Caco-2 (cell line): ENCODE data around the gene PAM16. TPM values are rescaled to one million over a fixed set of nuclear protein-coding genes. Genes with fewer than 3 reads are reported as not detected.

Experiments used
- BruUV-seq: library from RNA; stranded (reverse); fragments of 400-500 nt; replicated peaks from 2 replicates; lab custom pipeline; 2021; lab: Mats Ljungman, UMichigan
- CTCF ChIA-PET: fragments of 300-600 bp; sonication (Branson Sonifier 250); formaldehyde crosslinking; loops from one replicate; lab custom pipeline; 2022; ENCODE audit warnings: antibody characterized with exemption; lab: Charles Lee
- POLR2A ChIA-PET: fragments of 300-600 bp; sonication (Branson Sonifier 250); formaldehyde crosslinking; loops from one replicate; lab custom pipeline; 2022; ENCODE audit warnings: antibody characterized with exemption; lab: Charles Lee
- DNase-seq, 2 experiments: peaks; one replicate each; pipeline versions ENCODE4 v3.0.0 to v3.0.0-alpha.2; 2020 to 2022
- H3K27me3 ChIP-seq: replicated peaks from 2 replicates; pipeline ENCODE4 v1.6.0; 2011; ENCODE audit warnings: low read length; ENCODE audit not compliant: control insufficient read depth, insufficient read depth
- H3K36me3 ChIP-seq: 2 replicates; pipeline ENCODE4 v1.5.1; 2011; ENCODE audit warnings: low read length; ENCODE audit not compliant: control insufficient read depth, insufficient read depth
- H3K4me1 ChIP-seq: fragments of 250-450 bp; sonication (Bioruptor Pico); 2 replicates; pipeline ENCODE4 v1.5.1; 2020; ENCODE audit warnings: mild to moderate bottlenecking
- H3K4me3 ChIP-seq: 2 replicates; pipeline ENCODE4 v1.5.1; 2011; ENCODE audit warnings: low read depth, mild to moderate bottlenecking, control low read depth, low read length
- H3K9me3 ChIP-seq: fragments of 250-450 bp; sonication (Bioruptor Pico); 2 replicates; pipeline ENCODE4 v1.5.1; 2020; ENCODE audit warnings: mild to moderate bottlenecking, moderate library complexity
- H3K27ac Mint-ChIP-seq: one replicate; pipeline ENCODE4 v1.8.0; 2022; ENCODE audit warnings: mixed read lengths; ENCODE audit not compliant: unreplicated experiment
- H3K27me3 Mint-ChIP-seq: one replicate; pipeline ENCODE4 v1.8.0; 2022; ENCODE audit warnings: mixed read lengths; ENCODE audit not compliant: insufficient read depth, unreplicated experiment
- H3K36me3 Mint-ChIP-seq: one replicate; pipeline ENCODE4 v1.8.0; 2022; ENCODE audit warnings: mild to moderate bottlenecking, mixed read lengths; ENCODE audit not compliant: insufficient read depth, unreplicated experiment
- H3K4me1 Mint-ChIP-seq: one replicate; pipeline ENCODE4 v1.8.0; 2022; ENCODE audit warnings: low read depth, mixed read lengths; ENCODE audit not compliant: unreplicated experiment
- H3K4me3 Mint-ChIP-seq: one replicate; pipeline ENCODE4 v1.8.0; 2022; ENCODE audit warnings: mild to moderate bottlenecking, moderate library complexity, mixed read lengths; ENCODE audit not compliant: unreplicated experiment
- H3K9me3 Mint-ChIP-seq: one replicate; pipeline ENCODE4 v1.8.0; 2022; ENCODE audit warnings: mixed read lengths; ENCODE audit not compliant: unreplicated experiment
- CTCF ChIP-seq, 2 experiments: fragments of 200-600 bp in 1 of 2; IDR thresholded peaks; 1 replicate in 1 of 2; 2 replicates in 1 of 2; pipeline versions ENCODE4 v1.5.1 to v1.8.0; 2011 to 2022; ENCODE audit warnings: antibody characterized with exemption in 1 of 2, control low read depth in 1 of 2, inconsistent platforms in 1 of 2, low read depth in 1 of 2, low read length in 1 of 2, mild to moderate bottlenecking in 1 of 2, moderate library complexity in 1 of 2; ENCODE audit not compliant: insufficient read depth in 1 of 2, severe bottlenecking in 1 of 2, unreplicated experiment in 1 of 2
- intact Hi-C: fragments of 100-400 bp; cut with micrococcal nuclease; formaldehyde crosslinking; loops from one replicate; pipeline ENCODE4 v1.10.0; 2022; ENCODE audit not compliant: unreplicated experiment
- total RNA-seq: library from RNA; stranded (reverse); gene quantifications from 2 replicates; pipeline ENCODE4 v1.2.3, GENCODE V29; 2022

PAM16 gene
- total RNA-seq, 1 experiment from 2014 or later: 74.1 TPM

- peaks cover 1% of the 10 kb centered on the region; the same call in 1 of the 2 replicates for H3K36me3 ChIP-seq
- peak; percentile 84 to 97 for TF ChIP-seq CTCF (IDR thresholded peaks at IDR 0.05; ENCODE audit: insufficient read depth in 1 of 2, low read depth in 1 of 2, low read length in 1 of 2, severe bottlenecking in 1 of 2, unreplicated experiment in 1 of 2)
- H3K27ac Mint-ChIP-seq: no peak overlapping the region
- intact Hi-C loops: loop anchor here (1.0 to 5.0 kb wide), 5 partner anchors 16 to 130 kb away; partner anchors contain the start of gene TFAP4
- H3K36me3 Mint-ChIP-seq: no peaks in the 10 kb centered on the region
- H3K27me3 ChIP-seq: no peaks in the 10 kb centered on the region
- no peaks in the 10 kb centered on the region for H3K4me1 Mint-ChIP-seq
- H3K4me1 ChIP-seq: no peaks in the 10 kb centered on the region
- H3K9me3 ChIP-seq: no peaks in the 10 kb centered on the region
- CTCF ChIA-PET: interaction anchor here (0.6 to 1.8 kb wide), 10 partner anchors 15 to 642 kb away, joined by 3 to 11 read pairs (median 4); no protein-coding TSS in a partner anchor
- POLR2A ChIA-PET: interaction anchor here (0.5 kb wide), 2 partner anchors 53 to 76 kb away, joined by 3 read pairs; no protein-coding TSS in a partner anchor
- BruUV-seq: no TSS peak
- no peaks in the 10 kb centered on the region for H3K9me3 Mint-ChIP-seq
- H3K4me3 Mint-ChIP-seq: no peak overlapping the region
- no peak overlapping the region for H3K4me3 ChIP-seq
- H3K27me3 Mint-ChIP-seq: no peaks in the 10 kb centered on the region
- DNase-seq: peak; percentile 65 to 88
Observed at GRCh38 chr16:4330277-4330874, 20.7 kb downstream of the PAM16 start.

- Histone ChIP-seq H3K36me3 (no peaks in the 10 kb centered on the region; the same call in 1 of the 2 replicates), H3K4me1 (no peaks in the 10 kb centered on the region), H3K9me3 (no peaks in the 10 kb centered on the region), H3K27me3 (no peaks in the 10 kb centered on the region), H3K4me3 (no peak overlapping the region)
- DNase-seq: no peak
- TF ChIP-seq CTCF (IDR thresholded peaks at IDR 0.05; ENCODE audit: insufficient read depth in 1 of 2, low read depth in 1 of 2, low read length in 1 of 2, severe bottlenecking in 1 of 2, unreplicated experiment in 1 of 2): no peak
- Mint-ChIP-seq H3K4me3 (no peak overlapping the region), H3K9me3 (no peaks in the 10 kb centered on the region), H3K4me1 (no peaks in the 10 kb centered on the region), H3K27ac (no peak overlapping the region), H3K27me3 (no peaks in the 10 kb centered on the region), H3K36me3 (no peaks in the 10 kb centered on the region)
- intact Hi-C loops: no loop called here
- no TSS peak for BruUV-seq
- ChIA-PET CTCF (interaction anchor here (1.3 to 1.8 kb wide), 2 partner anchors 67 to 75 kb away, joined by 3 to 11 read pairs; no protein-coding TSS in a partner anchor), POLR2A (no interaction called here)
Observed at GRCh38 chr16:4328782-4329775, 22.0 kb downstream of the PAM16 start.
